Kidney (tissue), 14 donors: Measurements from ENCODE around the gene RSBN1. TPM values are rescaled to one million over a fixed set of nuclear protein-coding genes. Genes with fewer than 3 reads are reported as not detected.

Source experiments
- DNase-seq, 5 donors: peaks; one replicate each; pipeline ENCODE4 v3.0.0-alpha.2; 2013 to 2020
- FAIRE-seq: peaks from 2 replicates; lab custom pipeline; 2012; peaks lifted over from hg19 to GRCh38; lab: Jason Lieb, UNC
- H3K27ac ChIP-seq, 2 donors: one replicate each; pipeline ENCODE4 v1.7.0; 2013; ENCODE audit warnings: low read depth in 2 of 2, low read length in 2 of 2, inconsistent platforms in 1 of 2
- H3K27me3 ChIP-seq: one replicate; pipeline ENCODE4 v1.7.1; 2013; ENCODE audit warnings: low read length, inconsistent platforms; ENCODE audit not compliant: control insufficient read depth, insufficient read depth
- H3K36me3 ChIP-seq, 3 donors: one replicate each; pipeline versions ENCODE4 v1.7.0 to v1.7.1; 2013; ENCODE audit warnings: low read length in 3 of 3, control low read depth in 1 of 3, inconsistent platforms in 1 of 3; ENCODE audit not compliant: insufficient read depth in 3 of 3, control insufficient read depth in 2 of 3
- H3K4me1 ChIP-seq, 3 donors: one replicate each; pipeline versions ENCODE4 v1.7.0 to v1.7.1; 2013; ENCODE audit warnings: low read length in 3 of 3, inconsistent platforms in 1 of 3, low read depth in 1 of 3; ENCODE audit not compliant: control insufficient read depth in 2 of 3, insufficient read depth in 2 of 3
- H3K4me3 ChIP-seq, 3 donors: one replicate each; pipeline versions ENCODE4 v1.7.0 to v1.8.1; 2013; ENCODE audit warnings: low read length in 3 of 3, control low read depth in 1 of 3, inconsistent platforms in 1 of 3
- H3K9ac ChIP-seq, 3 donors: one replicate each; pipeline versions ENCODE4 v1.7.0 to v1.7.1; 2013; ENCODE audit warnings: low read length in 3 of 3, control low read depth in 1 of 3, inconsistent platforms in 1 of 3
- H3K9me3 ChIP-seq, 3 donors: one replicate each; pipeline versions ENCODE4 v1.7.0 to v1.7.1; 2013; ENCODE audit warnings: low read length in 3 of 3, control low read depth in 1 of 3, inconsistent platforms in 1 of 3; ENCODE audit not compliant: control insufficient read depth in 2 of 3, insufficient read depth in 1 of 3
- intact Hi-C: fragments of 100-400 bp; cut with DNase I; formaldehyde crosslinking; loops from one replicate; pipeline ENCODE4 v1.11.1; 2022
- polyA plus RNA-seq: library from polyadenylated mRNA; stranded (reverse); fragments of 350-450 nt; fragmentation: Illumina TruSeq; extraction: RNeasy Lipid Tissue Mini Kit (QIAGEN cat#74804); gene quantifications from one replicate; pipeline ENCODE4 v1.2.3, GENCODE V29; 2014; ENCODE audit warnings: low read depth, low replicate concordance; ENCODE audit not compliant: insufficient read depth
- total RNA-seq: library from RNA; stranded (reverse); fragmentation: NEBNext Ultra II Directional; extraction: Animal tissue kit (Norgen Biotek cat#: 25700); gene quantifications from one replicate; pipeline ENCODE4 v1.2.1, GENCODE V29; 2021
- TF ChIP-seq, protein P1 (sequence below): IDR thresholded peaks from 3 replicates; pipeline ENCODE4 v1.5.1; 2012; ENCODE audit warnings: mild to moderate bottlenecking, moderate library complexity, borderline replicate concordance; ENCODE audit not compliant: insufficient read depth; ENCODE audit errors: extremely low read depth
- donor health status: control.
- donor health status: control.
- donor health status: control.
- donor health status: control.
- donor health status: control.
- donor health status: DM: yes; HTN: yes; CAD: no.
- donor health status: Normal renal cell carcinoma (clear cell type).

The RSBN1 gene
- total and polyA plus RNA-seq, 2 donors from 2014 or later, result 4.0 to 22.0 TPM

DNA sequence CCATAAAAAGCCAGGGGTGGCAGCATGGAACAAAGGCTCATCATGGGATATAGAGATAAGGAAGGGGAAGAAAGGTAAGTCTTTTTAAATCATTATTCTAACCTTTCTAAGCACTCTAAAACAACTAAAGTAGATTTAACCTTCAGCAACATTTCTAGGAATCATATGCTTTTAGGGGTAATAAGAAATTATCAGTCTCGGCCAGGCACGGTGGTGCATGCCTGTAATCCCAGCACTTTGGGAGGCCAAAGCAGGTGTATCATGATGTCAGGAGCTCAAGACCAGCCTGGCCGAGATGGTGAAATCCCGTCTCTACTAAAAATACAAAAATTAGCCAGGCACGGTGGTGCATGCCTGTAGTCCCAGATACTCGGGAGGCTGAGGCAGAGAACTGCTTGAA lies 32.7 kb downstream of the RSBN1 start:
- no peak overlapping the region for H3K9ac ChIP-seq
- H3K4me1 ChIP-seq, result peaks cover 0 to 14% (median 5%) of the 10 kb centered on the region in 3 donors
- peaks cover 0 to 11% (median 4%) of the 10 kb centered on the region in 3 donors for H3K36me3 ChIP-seq
- H3K27ac ChIP-seq, result no peak overlapping the region
- no peaks in the 10 kb centered on the region for H3K9me3 ChIP-seq
- H3K4me3 ChIP-seq, result no peak overlapping the region
- TF ChIP-seq, protein P1, sequence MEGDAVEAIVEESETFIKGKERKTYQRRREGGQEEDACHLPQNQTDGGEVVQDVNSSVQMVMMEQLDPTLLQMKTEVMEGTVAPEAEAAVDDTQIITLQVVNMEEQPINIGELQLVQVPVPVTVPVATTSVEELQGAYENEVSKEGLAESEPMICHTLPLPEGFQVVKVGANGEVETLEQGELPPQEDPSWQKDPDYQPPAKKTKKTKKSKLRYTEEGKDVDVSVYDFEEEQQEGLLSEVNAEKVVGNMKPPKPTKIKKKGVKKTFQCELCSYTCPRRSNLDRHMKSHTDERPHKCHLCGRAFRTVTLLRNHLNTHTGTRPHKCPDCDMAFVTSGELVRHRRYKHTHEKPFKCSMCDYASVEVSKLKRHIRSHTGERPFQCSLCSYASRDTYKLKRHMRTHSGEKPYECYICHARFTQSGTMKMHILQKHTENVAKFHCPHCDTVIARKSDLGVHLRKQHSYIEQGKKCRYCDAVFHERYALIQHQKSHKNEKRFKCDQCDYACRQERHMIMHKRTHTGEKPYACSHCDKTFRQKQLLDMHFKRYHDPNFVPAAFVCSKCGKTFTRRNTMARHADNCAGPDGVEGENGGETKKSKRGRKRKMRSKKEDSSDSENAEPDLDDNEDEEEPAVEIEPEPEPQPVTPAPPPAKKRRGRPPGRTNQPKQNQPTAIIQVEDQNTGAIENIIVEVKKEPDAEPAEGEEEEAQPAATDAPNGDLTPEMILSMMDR, result no peak
- DNase-seq (no peak), FAIRE-seq (no peak)
- no peaks in the 10 kb centered on the region for H3K27me3 ChIP-seq
- intact Hi-C loops, result no loop called here

DNA sequence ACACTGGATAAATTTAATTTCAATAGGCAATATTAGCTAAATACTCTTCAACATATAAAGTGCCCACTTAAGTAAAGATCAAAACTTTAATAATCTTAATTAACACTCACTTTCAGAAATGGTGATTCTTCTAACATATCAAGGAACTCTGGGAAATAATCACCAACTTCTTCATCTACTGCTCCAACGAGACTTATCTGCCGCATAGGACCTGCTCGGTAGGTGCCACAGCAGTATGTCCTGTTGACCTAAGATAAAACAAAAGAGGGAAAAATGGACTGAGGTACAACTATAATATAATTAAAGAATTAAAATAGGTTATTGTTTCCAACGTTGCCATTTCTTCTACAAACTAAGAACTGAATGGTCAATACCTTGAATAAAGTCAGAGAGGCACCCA lies 34.7 kb downstream of the RSBN1 start:
- Histone ChIP-seq H3K27ac (no peak overlapping the region), H3K4me1 (peaks cover 0 to 5% (median under 1%) of the 10 kb centered on the region in 3 donors), H3K4me3 (no peak overlapping the region), H3K9me3 (no peaks in the 10 kb centered on the region), H3K9ac (no peak overlapping the region), H3K27me3 (no peaks in the 10 kb centered on the region), H3K36me3 (peaks cover 0 to 11% (median 6%) of the 10 kb centered on the region in 3 donors)
- no peak for DNase-seq
- intact Hi-C loops, result no loop called here
- TF ChIP-seq, protein P1, result no peak
- FAIRE-seq, result no peak

DNA sequence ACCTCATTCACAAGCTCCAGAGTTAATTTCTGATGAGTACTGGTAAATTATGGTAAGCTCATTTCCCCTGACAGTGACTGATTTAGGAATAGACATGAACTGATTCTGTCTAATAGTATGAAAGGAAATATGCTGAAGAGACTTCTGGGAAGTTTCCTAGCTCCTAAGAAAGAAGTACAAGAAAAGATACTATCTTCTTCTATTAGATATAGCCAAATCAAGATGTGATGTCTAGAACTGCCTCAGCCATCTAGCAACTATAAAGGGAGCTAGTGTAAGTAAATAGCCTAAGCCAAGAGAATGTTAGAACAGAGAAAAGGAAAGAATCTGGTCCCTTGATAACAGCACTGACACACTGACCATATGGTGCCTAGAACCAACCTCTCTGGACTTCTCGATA lies 42.2 kb downstream of the RSBN1 start:
- Histone ChIP-seq H3K4me3 (no peak overlapping the region), H3K4me1 (no peaks in the 10 kb centered on the region), H3K9ac (no peak overlapping the region), H3K27ac (no peak overlapping the region), H3K9me3 (no peaks in the 10 kb centered on the region), H3K27me3 (no peaks in the 10 kb centered on the region), H3K36me3 (peaks cover 0 to 21% (median 10%) of the 10 kb centered on the region in 3 donors)
- DNase-seq, result no peak
- TF ChIP-seq, protein P1, result no peak
- intact Hi-C loops, result no loop called here
- no peak for FAIRE-seq

DNA sequence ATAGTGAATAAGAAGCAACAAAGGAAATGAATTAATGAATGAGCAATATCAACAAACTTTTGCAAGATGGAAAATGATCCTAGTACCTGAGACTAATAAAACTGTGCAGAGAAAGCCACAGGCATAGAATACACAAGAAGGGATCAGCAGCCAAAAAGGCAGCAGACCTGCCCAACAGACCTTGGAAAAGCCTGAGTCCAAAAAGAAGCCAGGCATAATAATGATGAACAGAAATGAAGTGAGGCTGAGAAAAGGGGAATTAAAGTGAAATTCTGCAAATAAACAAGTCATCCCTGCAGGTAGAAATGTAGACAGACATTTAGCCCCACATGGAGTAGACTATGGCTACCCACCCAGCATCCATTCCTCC lies 42.7 kb downstream of the RSBN1 start:
- no peak overlapping the region for H3K27ac ChIP-seq
- H3K9me3 ChIP-seq, result no peaks in the 10 kb centered on the region
- H3K36me3 ChIP-seq, result peaks cover 0 to 21% (median 10%) of the 10 kb centered on the region in 3 donors
- intact Hi-C loops, result no loop called here
- no peak for FAIRE-seq
- H3K4me3 ChIP-seq, result no peak overlapping the region
- no peak overlapping the region for H3K9ac ChIP-seq
- TF ChIP-seq, protein P1, result no peak
- DNase-seq, result no peak
- H3K27me3 ChIP-seq, result no peaks in the 10 kb centered on the region
- no peaks in the 10 kb centered on the region for H3K4me1 ChIP-seq
